Stimulated activated CD8-positive, alpha-beta memory T cell treated with anti-CD3 and anti-CD28 coated beads, Interleukin-7, amount 100 ng/mL, for 4 hours (primary cell): ENCODE measurements around the gene SMG9.

Experiments used
- DNase-seq, 2 donors: peaks; one replicate each; pipeline ENCODE4 v3.0.0-alpha.2; 2020; ENCODE audit warnings: low read depth in 2 of 2

SMG9 gene, protein sequence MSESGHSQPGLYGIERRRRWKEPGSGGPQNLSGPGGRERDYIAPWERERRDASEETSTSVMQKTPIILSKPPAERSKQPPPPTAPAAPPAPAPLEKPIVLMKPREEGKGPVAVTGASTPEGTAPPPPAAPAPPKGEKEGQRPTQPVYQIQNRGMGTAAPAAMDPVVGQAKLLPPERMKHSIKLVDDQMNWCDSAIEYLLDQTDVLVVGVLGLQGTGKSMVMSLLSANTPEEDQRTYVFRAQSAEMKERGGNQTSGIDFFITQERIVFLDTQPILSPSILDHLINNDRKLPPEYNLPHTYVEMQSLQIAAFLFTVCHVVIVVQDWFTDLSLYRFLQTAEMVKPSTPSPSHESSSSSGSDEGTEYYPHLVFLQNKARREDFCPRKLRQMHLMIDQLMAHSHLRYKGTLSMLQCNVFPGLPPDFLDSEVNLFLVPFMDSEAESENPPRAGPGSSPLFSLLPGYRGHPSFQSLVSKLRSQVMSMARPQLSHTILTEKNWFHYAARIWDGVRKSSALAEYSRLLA

DNA sequence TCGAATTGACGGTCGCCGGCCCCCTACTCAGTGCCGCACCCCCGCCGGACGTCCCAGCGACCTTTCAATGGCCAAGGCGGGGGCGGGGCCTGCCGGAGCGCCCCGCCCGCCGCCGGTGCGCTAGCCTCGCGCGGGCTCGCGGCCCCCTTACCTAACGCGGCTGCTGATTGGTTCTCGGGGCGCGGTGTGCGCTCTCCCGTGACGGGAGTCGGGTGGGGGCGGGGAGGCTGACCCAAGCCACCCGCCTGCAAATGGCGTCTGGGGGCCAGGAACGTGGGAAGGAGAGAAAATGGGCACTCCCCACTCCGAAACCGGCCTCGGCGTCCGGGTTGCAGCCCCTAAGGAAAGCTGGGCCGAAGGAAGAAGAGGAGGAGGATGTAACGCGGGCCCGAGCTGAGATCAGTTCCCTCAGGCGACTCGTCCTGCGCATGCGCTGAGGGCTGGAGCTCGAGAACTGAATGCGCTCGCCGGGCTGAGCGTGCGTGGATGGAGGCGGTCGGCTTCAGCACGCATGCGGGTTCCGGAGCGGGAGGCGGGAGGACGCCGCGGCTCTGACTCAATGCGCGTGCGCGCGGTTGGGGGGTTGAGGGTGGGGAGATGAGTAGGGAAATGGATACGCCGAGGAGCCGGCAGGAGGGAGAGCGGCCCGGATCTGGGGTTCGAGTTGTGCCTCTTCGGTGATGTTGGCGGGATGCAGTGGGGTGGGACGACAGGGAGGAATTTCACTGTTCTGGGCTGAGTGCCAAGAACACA, at the start of gene SMG9:
Gene SMG9, minus strand, starts transcription at position 460 of the 753 bp plus-strand sequence. CDS start 4,221 bp downstream, outside the sequence.
- peak; percentile 95 to 98 for DNase-seq

DNA sequence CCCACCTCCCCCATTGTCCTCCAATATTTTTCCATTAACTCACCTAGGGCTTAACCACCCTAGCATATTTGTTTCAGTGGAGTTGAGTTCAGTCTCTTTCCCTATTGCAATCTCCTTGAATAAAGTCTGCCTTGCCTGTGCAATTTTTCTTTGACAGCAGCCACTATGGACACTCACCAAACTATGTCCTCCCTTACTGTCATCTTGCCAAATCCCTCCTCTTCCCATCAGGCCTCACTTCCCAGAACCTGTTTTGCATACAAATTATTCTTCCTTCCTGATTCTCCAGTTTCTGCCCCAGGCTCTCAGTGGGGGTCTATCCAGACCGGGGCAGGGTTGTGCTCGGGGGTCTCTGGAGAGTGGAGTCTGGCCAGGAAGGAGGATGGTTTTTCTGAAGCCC, 49.7 kb upstream of the SMG9 start:
- DNase-seq, result no peak

GRCh38 chr19:43802216-43802951, 47.6 kb upstream of the SMG9 start, which contains the start of gene LYPD5:
Gene LYPD5, minus strand, starts transcription at chr19:43802447. Its CDS starts 67 bp downstream, at chr19:43802380.
- DNase-seq, result no peak

GRCh38 chr19:43799502-43800142, 44.9 kb upstream of the SMG9 start:
- no peak for DNase-seq

GRCh38 chr19:43798546-43799409, 44.0 kb upstream of the SMG9 start:
- peak; percentile 70 to 76 for DNase-seq

DNA sequence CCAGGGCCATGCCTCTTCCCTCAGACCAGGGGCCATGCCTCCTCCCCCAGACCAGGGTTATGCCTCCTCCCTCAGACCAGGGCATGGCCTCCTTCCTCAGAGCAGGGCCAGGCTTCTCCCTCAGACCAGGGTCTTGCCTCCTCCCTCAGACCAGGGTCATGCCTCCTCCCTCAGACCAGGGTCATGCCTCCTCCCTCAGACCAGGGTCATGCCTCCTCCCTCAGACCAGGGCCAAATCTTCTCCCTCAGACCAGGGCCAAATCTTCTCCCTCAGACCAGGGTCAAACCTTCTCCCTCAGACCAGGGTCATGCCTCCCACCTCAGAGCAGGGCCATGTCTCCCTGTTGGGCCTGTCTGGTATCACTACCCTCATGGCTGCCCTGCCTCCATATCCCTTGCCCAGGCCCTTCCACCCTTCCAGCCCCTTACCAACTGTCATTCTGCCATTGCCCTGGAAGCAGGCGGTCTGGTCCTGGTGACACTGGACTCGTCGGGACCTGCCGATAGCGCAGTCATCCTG, 43.3 kb upstream of the SMG9 start:
- DNase-seq, result no peak

DNA sequence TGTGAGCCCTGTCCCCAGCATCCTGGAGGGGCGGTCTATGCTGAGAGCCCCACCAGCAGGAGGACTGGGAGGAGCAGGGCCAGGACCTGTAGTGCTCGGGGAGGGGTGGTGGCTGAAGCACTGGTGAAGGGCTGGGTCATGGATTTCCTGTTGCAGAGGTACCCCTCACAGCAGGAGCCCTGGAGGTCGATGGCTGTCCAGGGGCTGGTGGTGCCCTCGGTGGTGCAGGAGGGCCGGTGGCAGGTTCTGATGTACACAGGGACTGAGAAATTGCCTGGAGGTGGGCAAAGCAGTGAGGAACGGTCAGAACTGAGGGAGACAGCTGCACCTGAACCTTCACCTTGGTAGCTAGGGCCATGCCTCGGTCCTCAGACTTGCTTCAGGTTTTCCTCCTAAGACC, 42.8 kb upstream of the SMG9 start:
- no peak for DNase-seq

DNA sequence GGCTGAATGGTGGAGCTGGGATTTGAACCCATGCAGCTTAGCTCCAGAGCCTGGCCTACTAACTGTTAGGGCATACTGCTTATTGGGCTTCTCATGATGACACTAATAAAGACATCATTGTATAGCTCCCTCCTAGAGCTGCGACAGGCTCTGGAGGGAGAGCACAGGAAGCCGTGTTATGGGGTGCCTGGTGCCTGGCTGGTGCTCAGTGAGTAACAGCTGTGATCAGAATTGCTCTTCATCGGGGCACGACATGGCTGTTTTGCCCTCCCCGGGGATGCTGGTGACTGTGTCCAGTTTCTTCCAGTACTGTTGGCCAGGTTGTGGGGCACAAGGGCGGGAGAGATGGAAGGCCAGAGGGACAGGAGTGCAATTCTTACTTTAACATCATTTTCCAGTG, 42.4 kb upstream of the SMG9 start:
- DNase-seq, result no peak

- DNase-seq, result no peak
These were observed 35.8 kb upstream of the SMG9 start for GRCh38 chr19:43790587-43790986.

DNA sequence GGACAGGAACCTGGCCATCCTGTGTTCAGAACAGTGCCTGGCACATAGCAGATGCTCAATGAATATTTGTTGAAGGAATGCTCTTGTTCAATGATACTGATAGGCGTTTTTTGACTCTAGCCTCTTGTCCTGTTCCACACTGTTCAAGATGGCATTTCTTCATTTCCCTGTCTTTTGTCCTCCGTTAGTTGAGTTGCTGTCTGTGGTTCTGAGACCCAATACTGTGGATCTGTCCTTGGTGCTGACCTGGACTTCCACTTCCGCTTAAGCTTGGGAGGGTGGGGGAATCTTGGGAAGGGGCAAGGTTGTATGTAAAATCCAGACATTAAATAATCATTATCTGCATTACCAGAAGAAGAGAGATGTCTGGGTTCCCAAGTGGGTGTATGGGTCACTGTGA, 34.3 kb upstream of the SMG9 start:
- no peak for DNase-seq

DNA sequence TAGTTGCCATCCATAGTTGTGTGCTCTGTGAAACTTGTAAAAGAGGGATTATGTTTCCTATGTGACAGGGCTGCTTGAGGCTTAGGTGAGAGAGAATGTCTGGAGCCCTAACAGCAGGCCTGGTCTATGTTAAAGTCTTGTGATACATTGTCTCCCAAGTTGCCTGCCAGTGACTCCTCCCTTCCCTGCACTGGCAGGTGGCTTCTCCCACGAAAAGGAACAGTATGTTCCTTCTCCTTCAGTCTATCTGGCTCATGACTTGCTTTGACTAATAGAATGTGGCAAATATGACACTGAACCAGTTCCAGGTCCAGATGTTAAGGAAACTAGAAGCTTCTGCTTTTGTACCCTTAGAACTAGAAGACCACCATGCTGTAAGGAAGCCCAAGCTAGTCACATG, 31.9 kb upstream of the SMG9 start:
- no peak for DNase-seq

DNA sequence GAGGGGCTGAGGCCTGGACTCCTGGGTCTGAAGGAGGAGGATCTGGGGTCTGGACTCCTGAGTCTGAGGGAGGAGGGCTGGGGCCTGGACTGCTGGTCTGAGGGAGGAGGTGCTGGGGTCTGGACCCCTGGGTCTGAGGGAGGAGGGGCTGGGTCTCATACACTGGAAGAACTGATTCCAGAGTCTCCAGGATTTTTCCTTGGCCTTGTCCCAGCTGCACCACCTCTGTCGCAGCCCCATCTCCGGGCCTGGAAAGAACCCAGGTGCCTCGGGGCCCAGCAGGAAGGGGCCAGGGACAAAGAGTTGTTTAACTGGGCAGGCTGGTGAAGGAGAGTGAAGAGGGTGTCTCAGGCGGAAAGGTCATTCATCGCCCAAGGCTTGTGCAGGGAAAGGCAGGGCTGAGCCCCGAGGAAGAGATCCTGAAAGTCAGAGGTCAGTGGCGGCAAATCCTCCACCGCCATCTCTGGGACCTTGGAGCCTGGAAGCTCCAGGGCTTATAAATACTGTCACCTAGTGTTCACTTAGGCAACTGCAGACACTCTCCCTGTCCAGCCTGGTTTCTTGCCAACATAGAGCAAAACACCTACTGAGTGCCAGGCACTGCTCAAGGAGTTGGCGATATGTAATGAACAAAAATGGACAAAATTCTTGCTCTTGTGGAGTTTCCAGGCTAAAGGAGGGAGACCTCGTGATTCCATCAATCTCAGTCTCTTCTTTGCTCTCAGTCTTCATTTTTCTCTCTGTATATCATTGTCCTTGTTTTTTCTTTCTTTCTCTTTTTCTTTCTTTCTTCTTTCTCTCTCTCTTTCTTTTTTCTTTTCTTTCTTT, 30.4 kb upstream of the SMG9 start:
- peak in 1 of 2 donors; percentile 31 for DNase-seq

- DNase-seq, result peak; percentile 41
These were observed 29.6 kb upstream of the SMG9 start for GRCh38 chr19:43784241-43784980.

GRCh38 chr19:43783636-43784035, 28.9 kb upstream of the SMG9 start:
- DNase-seq, result no peak

- DNase-seq, result no peak
These were observed 28.0 kb upstream of the SMG9 start for GRCh38 chr19:43782689-43783231.

- DNase-seq, result no peak
These were observed 27.5 kb upstream of the SMG9 start for GRCh38 chr19:43782311-43782660.

- DNase-seq, result no peak
These were observed 27.0 kb upstream of the SMG9 start for GRCh38 chr19:43781630-43782310.
